Adrenal gland (tissue), 12 donors: ENCODE results near the gene SEMA4G. TPM values are rescaled to one million over a fixed set of nuclear protein-coding genes. Genes with fewer than 3 reads are reported as not detected.
A peak's percentile ranks its signal among the peaks of the same experiment; 100 is the strongest.

Experiments
- DNase-seq, 7 donors: peaks; one replicate each; pipeline ENCODE4 v3.0.0-alpha.2; 2019 to 2020
- H3K27ac ChIP-seq, 5 donors: fragments of 200-600 bp; sonication (generic) in 4 of 5; 1 replicate in 3 of 5; 2 replicates in 2 of 5; pipeline versions ENCODE4 v1.5.1 to v1.8.0; 2016 to 2020; ENCODE audit warnings: mild to moderate bottlenecking in 1 of 5
- H3K27me3 ChIP-seq: fragments of 200-600 bp; 2 replicates; pipeline ENCODE4 v1.8.0; 2021
- H3K36me3 ChIP-seq, 2 donors: fragments of 200-600 bp; replicated peaks in 1 of 2; 1 replicate in 1 of 2; 2 replicates in 1 of 2; pipeline versions ENCODE4 v1.5.1 to v1.8.0; 2018 to 2022
- H3K4me1 ChIP-seq, 2 donors: fragments of 200-600 bp; replicated peaks in 1 of 2; 1 replicate in 1 of 2; 2 replicates in 1 of 2; pipeline versions ENCODE4 v1.5.1 to v1.8.0; 2018 to 2021
- H3K4me3 ChIP-seq, 4 donors: fragments of 200-600 bp; sonication (generic) in 3 of 4; one replicate each; pipeline ENCODE4 v1.5.1; 2016 to 2018
- H3K9me3 ChIP-seq, 3 donors: fragments of 200-600 bp; sonication (generic) in 1 of 3; replicated peaks in 1 of 3; 1 replicate in 2 of 3; 2 replicates in 1 of 3; pipeline versions ENCODE4 v1.5.1 to v1.8.0; 2016 to 2021
- CTCF ChIP-seq, 6 experiments: fragments of 450-650 bp in 4 of 6; fragments of 200-600 bp in 2 of 6; sonication (generic) in 1 of 6; IDR thresholded peaks; 1 replicate in 5 of 6; 2 replicates in 1 of 6; pipeline versions ENCODE4 v1.5.1 to v1.8.0; 2016 to 2021; ENCODE audit warnings: antibody characterized with exemption in 6 of 6, mild to moderate bottlenecking in 2 of 6, moderate library complexity in 1 of 6
- POLR2A ChIP-seq, 2 donors: fragments of 450-650 bp; IDR thresholded peaks; one replicate each; pipeline ENCODE4 v1.6.1; 2017; ENCODE audit warnings: antibody characterized with exemption in 2 of 2, mild to moderate bottlenecking in 2 of 2, moderate library complexity in 1 of 2
- WGBS, 4 donors: extraction: QIAGEN DNeasy Blood & Tissue Kit in 2 of 4; methylation state at CpG; one replicate each; pipeline versions ENCODE4 v1.1.5 to v1.1.7; 2013 to 2017; 5-methylcytosine and 5-hydroxymethylcytosine counted together
- intact Hi-C, 2 donors: fragments of 100-400 bp; cut with DNase I; formaldehyde crosslinking; loops; one replicate each; pipeline versions ENCODE4 v1.14.1 to v1.15.0; 2022 to 2023
- polyA plus RNA-seq, 3 donors: library from polyadenylated mRNA; stranded (reverse); fragments of 200-250 nt in 2 of 3; fragments of 350-450 nt in 1 of 3; fragmentation: Illumina TruSeq in 1 of 3; extraction: RNeasy Lipid Tissue Mini Kit (QIAGEN cat#74804) in 1 of 3; gene quantifications; one replicate each; pipeline ENCODE4 v1.2.3, GENCODE V29; 2013 to 2014
- total RNA-seq, 9 donors: library from RNA; depleted of rRNA in 4 of 9; stranded (reverse); fragments of >200 nt in 4 of 9; fragments of 120-200 nt in 1 of 9; fragmentation: NEBNext Ultra II Directional in 1 of 9; extraction: Animal tissue kit (Norgen Biotek cat#: 25700) in 1 of 9; gene quantifications; one replicate each; pipeline versions ENCODE4 v1.1.0 to v1.2.4, GENCODE V29; 2013 to 2023
- donor health status: healthy with polysubstance abuse.
- donor health status: Bipolar disorder and iron deficiency.
- donor health status: DM: yes; HTN: yes; CAD: no.
- donor health status: DM: no; HTN: no; CAD: no.
- donor health status: DM: no; HTN: no; CAD: no.
- donor health status: DM: yes; HTN: yes; CAD: no.

Gene SEMA4G
- total and polyA plus RNA-seq, 12 donors: 6.0 to 21.5 (median 14.0) TPM

- peaks cover 0 to 12% of the 10 kb centered on the region in 2 donors for H3K36me3 ChIP-seq
- intact Hi-C loops: no loop called here
- no peaks in the 10 kb centered on the region for H3K27me3 ChIP-seq
- peak; percentile 81 to 89 (median 84) for DNase-seq
- H3K27ac ChIP-seq: peak overlapping the region; percentile 97 to 100 (median 100)
- no peaks in the 10 kb centered on the region for H3K9me3 ChIP-seq
- peak overlapping the region; percentile 55 to 86 (median 73) for H3K4me3 ChIP-seq
- H3K4me1 ChIP-seq: peaks cover 24 to 36% of the 10 kb centered on the region in 2 donors
- WGBS, 4 donors: 0 to 1% (median 0%) methylated on average over 3 to 66 of the region's 66 CpGs
- peak; percentile 79 to 91 (median 87) for TF ChIP-seq CTCF (IDR thresholded peaks at IDR 0.05)
- TF ChIP-seq POLR2A (IDR thresholded peaks at IDR 0.05): peak in 1 of 2 donors; percentile 57
Observed at GRCh38 chr10:100997360-100998182, 28.3 kb downstream of the SEMA4G start.

- H3K27me3 ChIP-seq: no peaks in the 10 kb centered on the region
- DNase-seq: peak; percentile 85 to 91 (median 88)
- WGBS, 4 donors: 0 to 1% (median 1%) methylated on average over 18 to 25 of the region's 25 CpGs
- TF ChIP-seq POLR2A (IDR thresholded peaks at IDR 0.05): peak in 1 of 2 donors; percentile 8
- no peak for TF ChIP-seq CTCF (IDR thresholded peaks at IDR 0.05)
- peak overlapping the region; percentile 97 to 100 (median 100) for H3K27ac ChIP-seq
- no peaks in the 10 kb centered on the region for H3K9me3 ChIP-seq
- H3K4me3 ChIP-seq: peak overlapping the region in 3 of 4 donors; percentile 46 to 86 (median 84)
- H3K4me1 ChIP-seq: peaks cover 24 to 39% of the 10 kb centered on the region in 2 donors
- H3K36me3 ChIP-seq: peaks cover 0 to 15% of the 10 kb centered on the region in 2 donors
- intact Hi-C loops: no loop called here
Observed at GRCh38 chr10:100998183-100998990, 29.1 kb downstream of the SEMA4G start.

- Histone ChIP-seq H3K27ac (peak overlapping the region; percentile 97 to 100 (median 100)), H3K27me3 (no peaks in the 10 kb centered on the region), H3K4me1 (peaks cover 24 to 39% of the 10 kb centered on the region in 2 donors), H3K9me3 (no peaks in the 10 kb centered on the region), H3K36me3 (peaks cover 0 to 18% of the 10 kb centered on the region in 2 donors), H3K4me3 (peak overlapping the region in 3 of 4 donors; percentile 53 to 86 (median 84))
- TF ChIP-seq CTCF (IDR thresholded peaks at IDR 0.05): peak; percentile 82 to 99 (median 94)
- TF ChIP-seq POLR2A (IDR thresholded peaks at IDR 0.05): peak; percentile 81 to 87
- intact Hi-C loops: no loop called here
- DNase-seq: peak; percentile 77 to 89 (median 84)
- WGBS, 4 donors: 0 to 1% (median 1%) methylated on average over 7 to 83 of the region's 83 CpGs
Observed at GRCh38 chr10:100998991-100999741, 29.9 kb downstream of the SEMA4G start.
